ENCODE measurements around the gene PITRM1.

DNA sequence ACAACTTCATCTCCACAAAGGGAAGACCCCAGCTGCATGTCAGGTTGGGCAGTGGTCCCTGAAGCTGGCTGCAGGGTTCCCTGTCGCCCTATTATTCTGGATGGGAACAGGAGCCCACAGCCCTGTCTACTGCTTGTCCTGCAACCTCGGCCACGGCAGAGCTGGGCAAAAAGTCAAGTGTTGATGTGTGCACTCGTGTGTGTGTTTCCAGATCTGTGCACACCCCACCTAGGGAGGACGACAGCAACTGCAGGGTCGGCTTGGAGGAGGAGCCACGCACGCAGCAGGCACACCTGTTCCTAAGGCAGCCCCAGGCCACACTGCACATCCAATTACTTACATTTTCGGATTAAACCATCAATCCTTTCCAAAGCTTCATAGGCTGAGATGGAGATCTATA lies 23.6 kb downstream of the PITRM1 start:
- TF ChIP-seq, protein P1, sequence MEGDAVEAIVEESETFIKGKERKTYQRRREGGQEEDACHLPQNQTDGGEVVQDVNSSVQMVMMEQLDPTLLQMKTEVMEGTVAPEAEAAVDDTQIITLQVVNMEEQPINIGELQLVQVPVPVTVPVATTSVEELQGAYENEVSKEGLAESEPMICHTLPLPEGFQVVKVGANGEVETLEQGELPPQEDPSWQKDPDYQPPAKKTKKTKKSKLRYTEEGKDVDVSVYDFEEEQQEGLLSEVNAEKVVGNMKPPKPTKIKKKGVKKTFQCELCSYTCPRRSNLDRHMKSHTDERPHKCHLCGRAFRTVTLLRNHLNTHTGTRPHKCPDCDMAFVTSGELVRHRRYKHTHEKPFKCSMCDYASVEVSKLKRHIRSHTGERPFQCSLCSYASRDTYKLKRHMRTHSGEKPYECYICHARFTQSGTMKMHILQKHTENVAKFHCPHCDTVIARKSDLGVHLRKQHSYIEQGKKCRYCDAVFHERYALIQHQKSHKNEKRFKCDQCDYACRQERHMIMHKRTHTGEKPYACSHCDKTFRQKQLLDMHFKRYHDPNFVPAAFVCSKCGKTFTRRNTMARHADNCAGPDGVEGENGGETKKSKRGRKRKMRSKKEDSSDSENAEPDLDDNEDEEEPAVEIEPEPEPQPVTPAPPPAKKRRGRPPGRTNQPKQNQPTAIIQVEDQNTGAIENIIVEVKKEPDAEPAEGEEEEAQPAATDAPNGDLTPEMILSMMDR (IDR thresholded peaks at IDR 0.05; ENCODE audit: low read length), result no peak
- TF ChIP-seq EZH2 (IDR thresholded peaks at IDR 0.05; ENCODE audit: borderline replicate concordance, low read length), result no peak
